Lung (tissue), 12 donors: ENCODE data around the gene EPC1. TPM values are rescaled to one million over a fixed set of nuclear protein-coding genes. Genes with fewer than 3 reads are reported as not detected.

ENCODE experiments used
- ATAC-seq: fragments of 200-7000 bp; cut with Tn5 transposase; one replicate; pipeline ENCODE4 v1.9.1; 2020; ENCODE audit warnings: moderate number of reproducible peaks; ENCODE audit not compliant: insufficient read depth, low FRiP score
- DNase-seq, 3 donors: peaks; one replicate each; pipeline ENCODE4 v3.0.0-alpha.2; 2013 to 2017
- H3K27ac ChIP-seq, 2 donors: one replicate each; pipeline ENCODE4 v1.5.1; 2013; ENCODE audit warnings: mild to moderate bottlenecking in 2 of 2, moderate library complexity in 2 of 2, control low read depth in 1 of 2, inconsistent platforms in 1 of 2, low read depth in 1 of 2, low read length in 1 of 2
- H3K27me3 ChIP-seq, 3 donors: one replicate each; pipeline ENCODE4 v1.5.1; 2013; ENCODE audit warnings: low read length in 2 of 3; ENCODE audit not compliant: control insufficient read depth in 3 of 3, insufficient read depth in 3 of 3
- H3K36me3 ChIP-seq, 4 donors: one replicate each; pipeline ENCODE4 v1.5.1; 2013; ENCODE audit warnings: low read length in 4 of 4, mild to moderate bottlenecking in 1 of 4, moderate library complexity in 1 of 4; ENCODE audit not compliant: control insufficient read depth in 4 of 4, insufficient read depth in 4 of 4
- H3K4me1 ChIP-seq, 5 donors: one replicate each; pipeline ENCODE4 v1.5.1; 2013; ENCODE audit warnings: low read length in 5 of 5, mild to moderate bottlenecking in 2 of 5, moderate library complexity in 1 of 5; ENCODE audit not compliant: control insufficient read depth in 5 of 5, insufficient read depth in 5 of 5
- H3K4me3 ChIP-seq: one replicate; pipeline ENCODE4 v1.5.1; 2013; ENCODE audit warnings: mild to moderate bottlenecking, control low read depth, moderate library complexity
- H3K9ac ChIP-seq, 2 donors: one replicate each; pipeline ENCODE4 v1.5.1; 2013; ENCODE audit warnings: low read length in 2 of 2, control low read depth in 1 of 2; ENCODE audit not compliant: insufficient read depth in 1 of 2
- H3K9me3 ChIP-seq, 4 donors: one replicate each; pipeline ENCODE4 v1.5.1; 2013; ENCODE audit warnings: low read length in 3 of 4, mild to moderate bottlenecking in 1 of 4, moderate library complexity in 1 of 4; ENCODE audit not compliant: control insufficient read depth in 4 of 4, insufficient read depth in 3 of 4
- WGBS, 2 donors: extraction: QIAGEN DNeasy Blood & Tissue Kit; methylation state at CpG; one replicate each; pipeline ENCODE4 v1.1.7; 2013; 5-methylcytosine and 5-hydroxymethylcytosine counted together
- polyA plus RNA-seq, 2 donors: library from polyadenylated mRNA; stranded (reverse); fragments of 200-250 nt; gene quantifications; one replicate each; pipeline ENCODE4 v1.2.1, GENCODE V29; 2013
- total RNA-seq, 2 donors: library from RNA; depleted of rRNA in 1 of 2; stranded (reverse); fragments of >200 nt in 1 of 2; gene quantifications; one replicate each; pipeline ENCODE4 v1.2.1, GENCODE V29; 2014 to 2021
- TF ChIP-seq, protein P1 (sequence below): IDR thresholded peaks from 2 replicates; pipeline ENCODE4 v1.5.1; 2012; ENCODE audit warnings: mild to moderate bottlenecking; ENCODE audit errors: control extremely low read depth, extremely low read depth
- donor health status: control.
- donor health status: control.
- donor health status: Bipolar disorder and iron deficiency.
- donor health status: healthy.
- donor health status: DM: yes; HTN: yes; CAD: no.

The EPC1 gene
- total and polyA plus RNA-seq, 4 donors = 13.2 to 109 (median 26.0) TPM

DNA sequence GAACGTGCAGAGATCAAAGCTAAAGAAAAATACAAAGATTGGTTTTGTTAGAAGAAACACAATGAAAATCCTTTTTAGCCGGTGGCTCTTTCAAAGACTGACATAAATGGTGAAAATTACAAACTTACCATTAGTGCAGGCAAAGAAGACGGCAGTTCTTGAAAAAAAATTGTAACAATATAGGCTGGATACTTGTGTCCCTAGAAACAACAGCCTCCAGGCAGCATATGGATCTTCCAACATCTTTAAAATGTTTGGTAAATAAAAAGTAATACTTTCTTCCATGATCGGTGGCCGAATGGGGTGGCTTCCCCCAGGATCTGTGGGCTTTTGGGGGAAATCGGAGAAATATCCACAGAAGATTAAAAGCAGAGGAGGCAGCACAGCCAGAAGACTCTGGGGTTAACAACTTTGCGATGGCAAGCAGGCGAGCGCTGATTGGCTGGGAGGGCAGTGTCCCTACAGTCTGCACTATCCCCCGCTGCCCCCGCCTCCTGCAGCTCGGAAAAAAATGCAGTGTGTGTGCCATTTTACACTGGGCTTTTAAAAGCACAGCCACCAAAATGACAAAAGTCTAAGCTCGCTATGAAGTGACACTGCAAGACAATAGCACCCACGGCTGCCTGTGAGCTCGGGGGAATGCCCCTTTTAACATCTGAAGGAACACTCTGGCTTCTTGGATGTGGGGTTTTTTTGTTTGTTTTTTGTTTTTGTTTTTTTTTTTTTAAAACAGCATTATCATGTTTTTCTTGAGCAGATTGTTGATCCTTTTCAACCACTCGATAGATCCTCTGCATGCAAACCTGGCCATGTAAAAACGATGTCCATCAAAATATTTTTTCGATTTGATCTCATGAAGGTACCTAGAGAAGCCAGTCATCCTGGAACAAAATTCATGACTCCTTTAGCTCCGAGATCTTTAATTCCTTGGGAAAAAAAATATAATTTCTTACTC, 31.7 kb upstream of the EPC1 start:
- H3K9me3 ChIP-seq = no peaks in the 10 kb centered on the region
- DNase-seq (peak; percentile 96 to 99 (median 98)), ATAC-seq (peak; percentile 97)
- no peaks in the 10 kb centered on the region for H3K27me3 ChIP-seq
- H3K36me3 ChIP-seq = peaks cover 0 to 3% (median 0%) of the 10 kb centered on the region in 4 donors
- peak overlapping the region; percentile 90 to 95 for H3K27ac ChIP-seq
- H3K4me1 ChIP-seq = peaks cover 0 to 12% (median 4%) of the 10 kb centered on the region in 5 donors
- H3K9ac ChIP-seq = peak overlapping the region; percentile 88 to 97
- H3K4me3 ChIP-seq = peak overlapping the region; percentile 58
- TF ChIP-seq, protein P1, sequence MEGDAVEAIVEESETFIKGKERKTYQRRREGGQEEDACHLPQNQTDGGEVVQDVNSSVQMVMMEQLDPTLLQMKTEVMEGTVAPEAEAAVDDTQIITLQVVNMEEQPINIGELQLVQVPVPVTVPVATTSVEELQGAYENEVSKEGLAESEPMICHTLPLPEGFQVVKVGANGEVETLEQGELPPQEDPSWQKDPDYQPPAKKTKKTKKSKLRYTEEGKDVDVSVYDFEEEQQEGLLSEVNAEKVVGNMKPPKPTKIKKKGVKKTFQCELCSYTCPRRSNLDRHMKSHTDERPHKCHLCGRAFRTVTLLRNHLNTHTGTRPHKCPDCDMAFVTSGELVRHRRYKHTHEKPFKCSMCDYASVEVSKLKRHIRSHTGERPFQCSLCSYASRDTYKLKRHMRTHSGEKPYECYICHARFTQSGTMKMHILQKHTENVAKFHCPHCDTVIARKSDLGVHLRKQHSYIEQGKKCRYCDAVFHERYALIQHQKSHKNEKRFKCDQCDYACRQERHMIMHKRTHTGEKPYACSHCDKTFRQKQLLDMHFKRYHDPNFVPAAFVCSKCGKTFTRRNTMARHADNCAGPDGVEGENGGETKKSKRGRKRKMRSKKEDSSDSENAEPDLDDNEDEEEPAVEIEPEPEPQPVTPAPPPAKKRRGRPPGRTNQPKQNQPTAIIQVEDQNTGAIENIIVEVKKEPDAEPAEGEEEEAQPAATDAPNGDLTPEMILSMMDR = no peak
- 0% methylated on average over 19 of the region's 19 CpGs for WGBS, 2 donors

DNA sequence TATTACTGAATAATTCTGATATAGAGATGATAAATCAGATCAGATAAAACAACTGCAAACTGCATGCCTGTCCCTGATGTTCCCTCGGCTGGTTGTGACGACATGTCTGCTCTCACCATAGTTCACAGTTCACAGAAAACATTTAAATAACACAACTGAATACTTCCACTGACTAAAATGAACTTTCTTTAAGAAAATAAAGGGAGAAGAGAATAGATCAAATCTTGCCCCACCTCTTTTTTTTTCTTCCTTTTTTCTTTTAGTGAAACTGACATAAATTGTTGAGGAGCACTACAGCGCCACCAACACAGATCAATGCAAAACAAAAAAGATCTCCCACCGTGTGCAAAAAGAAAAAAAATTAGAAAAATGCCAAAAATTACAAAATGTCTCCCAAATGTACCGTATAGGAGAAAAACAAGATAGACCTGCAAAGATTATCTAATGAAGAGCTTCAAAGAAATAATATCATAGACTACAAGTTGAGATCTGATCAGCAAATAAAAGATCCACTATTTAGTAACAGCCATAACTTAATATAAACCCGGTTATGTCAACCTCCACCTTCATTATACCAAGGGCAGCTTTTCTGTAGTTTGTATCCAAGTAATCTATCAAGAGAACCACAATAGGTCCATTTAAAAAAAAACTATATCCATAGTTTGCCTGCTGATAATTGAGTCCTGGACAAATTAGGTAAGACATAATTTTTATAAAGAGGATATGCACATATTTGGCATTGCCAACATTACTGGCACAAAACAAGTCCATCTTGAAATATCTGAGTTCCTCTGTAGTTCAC, 30.7 kb upstream of the EPC1 start:
- Histone ChIP-seq H3K4me1 (peaks cover 0 to 17% (median 4%) of the 10 kb centered on the region in 5 donors), H3K27me3 (no peaks in the 10 kb centered on the region), H3K9ac (peak overlapping the region; percentile 82 to 97), H3K4me3 (no peak overlapping the region), H3K36me3 (peaks cover 0 to 3% (median 0%) of the 10 kb centered on the region in 4 donors), H3K9me3 (no peaks in the 10 kb centered on the region), H3K27ac (peak overlapping the region in 1 of 2 donors; percentile 95)
- TF ChIP-seq, protein P1 = no peak
- DNase-seq = peak; percentile 59 to 93 (median 90)
- 0% methylated on average over 6 of the region's 6 CpGs for WGBS, 2 donors
- ATAC-seq = no peak

DNA sequence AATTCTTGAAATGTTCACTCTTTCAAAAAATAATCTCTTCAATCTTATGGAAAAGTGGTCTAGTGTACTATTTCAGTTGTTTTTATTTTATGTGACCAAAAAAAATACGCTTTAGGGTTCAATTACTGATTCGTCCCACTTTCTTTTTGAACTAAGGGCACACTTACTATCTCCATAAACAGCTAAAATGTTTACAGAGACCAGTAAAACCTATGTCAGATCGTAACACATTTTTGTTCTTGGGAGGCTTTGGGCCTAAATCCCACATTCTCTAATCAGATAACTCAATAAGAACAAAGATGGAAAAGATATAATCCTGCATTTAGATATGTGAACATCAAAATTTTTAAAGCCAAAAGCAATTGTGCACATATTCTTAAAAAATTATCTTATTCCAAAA, 29.8 kb upstream of the EPC1 start:
- peak overlapping the region in 1 of 2 donors; percentile 97 for H3K9ac ChIP-seq
- H3K4me1 ChIP-seq = peaks cover 0 to 17% (median 6%) of the 10 kb centered on the region in 5 donors
- DNase-seq = peak in 2 of 3 donors; percentile 76
- H3K9me3 ChIP-seq = no peaks in the 10 kb centered on the region
- 6 to 11% methylated on average over 3 of the region's 3 CpGs for WGBS, 2 donors
- H3K27me3 ChIP-seq = no peaks in the 10 kb centered on the region
- no peak for ATAC-seq
- peak overlapping the region in 1 of 2 donors; percentile 33 for H3K27ac ChIP-seq
- TF ChIP-seq, protein P1 = no peak
- H3K36me3 ChIP-seq = peaks cover 0 to 3% (median 0%) of the 10 kb centered on the region in 4 donors
- no peak overlapping the region for H3K4me3 ChIP-seq
